GM12878 (cell line): ENCODE measurements around the gene DAAM1. TPM values are rescaled to one million over a fixed set of nuclear protein-coding genes. Genes with fewer than 3 reads are reported as not detected.

ENCODE experiments used
- ATAC-seq: fragments of 200-7000 bp; cut with Tn5 transposase; 3 replicates; pipeline ENCODE4 v1.9.1; 2020; ENCODE audit warnings: mild to moderate bottlenecking, moderate library complexity
- BruUV-seq: library from RNA; stranded (reverse); fragments of 400-500 nt; replicated peaks from 2 replicates; lab custom pipeline; 2021; lab: Mats Ljungman, UMichigan
- CTCF ChIA-PET: fragments of 300-600 bp; sonication (Branson Sonifier 250); formaldehyde crosslinking; extraction: SDS; loops from one replicate; lab custom pipeline; 2021; ENCODE audit warnings: inconsistent platforms; lab: Yijun Ruan, JAX
- POLR2A ChIA-PET: fragments of 350-600 bp; formaldehyde crosslinking; extraction: SDS; loops from one replicate; lab custom pipeline; 2021; ENCODE audit warnings: inconsistent platforms; lab: Charles Lee
- RAD21 ChIA-PET: fragments of 300-600 bp; sonication (Branson Sonifier 250); formaldehyde crosslinking; loops from one replicate; lab custom pipeline; 2023; ENCODE audit warnings: antibody characterized with exemption; ENCODE audit not compliant: unreplicated experiment; lab: Charles Lee
- SMC1A ChIA-PET: fragments of 300-600 bp; sonication (Branson Sonifier 250); formaldehyde crosslinking; loops from one replicate; lab custom pipeline; 2023; ENCODE audit not compliant: unreplicated experiment, uncharacterized antibody; lab: Charles Lee
- DNase-seq: peaks from one replicate; pipeline ENCODE4 v3.0.0-alpha.2; 2011; ENCODE audit warnings: low read depth, low spot score
- FAIRE-seq: peaks from 3 replicates; lab custom pipeline; 2011; peaks lifted over from hg19 to GRCh38; lab: Jason Lieb, UNC
- H2AFZ ChIP-seq: 2 replicates; pipeline ENCODE4 v1.6.0; 2011; ENCODE audit warnings: low read depth, low read length, control low read depth; ENCODE audit not compliant: control insufficient read depth
- H3K27ac ChIP-seq: 2 replicates; pipeline ENCODE4 v1.5.1; 2011; ENCODE audit warnings: control low read depth; ENCODE audit not compliant: control insufficient read depth, insufficient read depth
- H3K27me3 ChIP-seq, 2 experiments: replicated peaks in 1 of 2; 2 replicates each; pipeline versions ENCODE4 v1.6.0 to v1.6.1; 2011; ENCODE audit warnings: low read length in 1 of 2; ENCODE audit not compliant: control insufficient read depth in 2 of 2, insufficient read depth in 2 of 2
- H3K36me3 ChIP-seq, 2 experiments: 2 replicates each; pipeline ENCODE4 v1.5.1; 2011; ENCODE audit warnings: low read length in 1 of 2; ENCODE audit not compliant: control insufficient read depth in 2 of 2, insufficient read depth in 2 of 2
- H3K4me1 ChIP-seq: 2 replicates; pipeline ENCODE4 v1.6.1; 2011; ENCODE audit warnings: mild to moderate bottlenecking, low read length, moderate library complexity, mixed read lengths; ENCODE audit not compliant: control insufficient read depth, insufficient read depth
- H3K4me2 ChIP-seq: 2 replicates; pipeline ENCODE4 v1.6.0; 2011; ENCODE audit warnings: control low read depth; ENCODE audit not compliant: control insufficient read depth, insufficient read depth
- H3K4me3 ChIP-seq: fragments of 200-600 bp; sonication (generic); 2 replicates; pipeline ENCODE4 v1.5.1; 2016
- H3K79me2 ChIP-seq: 2 replicates; pipeline ENCODE4 v1.6.0; 2011; ENCODE audit warnings: low read length; ENCODE audit not compliant: control insufficient read depth, insufficient read depth
- H3K9ac ChIP-seq: 2 replicates; pipeline ENCODE4 v1.8.0; 2011; ENCODE audit warnings: low read length, control low read depth, mixed read lengths; ENCODE audit not compliant: control insufficient read depth, insufficient read depth
- H3K9me3 ChIP-seq: replicated peaks from 3 replicates; pipeline ENCODE4 v1.5.1; 2011; ENCODE audit warnings: mild to moderate bottlenecking, low read length; ENCODE audit not compliant: control insufficient read depth, insufficient read depth
- H4K20me1 ChIP-seq: 2 replicates; pipeline ENCODE4 v1.6.0; 2011; ENCODE audit not compliant: control insufficient read depth, insufficient read depth
- CBX3 ChIP-seq: fragments of 200-600 bp; sonication (generic); IDR thresholded peaks from 2 replicates; pipeline ENCODE4 v1.6.1; 2016; ENCODE audit warnings: low read depth, borderline replicate concordance
- CBX5 ChIP-seq: sonication (generic); IDR thresholded peaks from 2 replicates; pipeline ENCODE4 v1.6.1; 2016; ENCODE audit warnings: low read depth, moderate library complexity, mild to moderate bottlenecking, inconsistent platforms
- CHD1 ChIP-seq: IDR thresholded peaks from 2 replicates; pipeline ENCODE4 v1.6.1; 2012; ENCODE audit warnings: low read depth, low read length, improper control_type of control experiment
- CHD4 ChIP-seq: fragments of 200-600 bp; sonication (generic); IDR thresholded peaks from 2 replicates; pipeline ENCODE4 v1.6.1; 2016; ENCODE audit warnings: mild to moderate bottlenecking
- CTCF ChIP-seq, 3 experiments: IDR thresholded peaks in 2 of 3; conservative IDR thresholded peaks in 1 of 3; 2 replicates each; pipeline ENCODE4 v1.5.1; 2011; ENCODE audit warnings: low read depth in 3 of 3, low read length in 3 of 3, mild to moderate bottlenecking in 3 of 3, control low read depth in 2 of 3, moderate library complexity in 2 of 3, inconsistent platforms in 1 of 3, mixed read lengths in 1 of 3; ENCODE audit not compliant: control insufficient read depth in 2 of 3, insufficient read depth in 1 of 3; ENCODE audit errors: extremely low read depth in 1 of 3
- ELK1 ChIP-seq: IDR thresholded peaks from 2 replicates; pipeline ENCODE4 v1.6.1; 2012; ENCODE audit warnings: low read depth, low read length, improper control_type of control experiment
- HDAC2 ChIP-seq: fragments of 200-600 bp; sonication (generic); IDR thresholded peaks from 2 replicates; pipeline ENCODE4 v1.6.1; 2017
- HDAC6 ChIP-seq: fragments of 200-600 bp; sonication (generic); IDR thresholded peaks from one replicate; pipeline ENCODE4 v1.8.0; 2017; ENCODE audit warnings: antibody characterized with exemption; ENCODE audit not compliant: unreplicated experiment
- MEF2A ChIP-seq: IDR thresholded peaks from 2 replicates; pipeline ENCODE4 v1.6.1; 2011; ENCODE audit warnings: low read depth, mild to moderate bottlenecking, low read length, moderate library complexity; ENCODE audit not compliant: insufficient read depth
- NBN ChIP-seq: fragments of 450-650 bp; IDR thresholded peaks from 2 replicates; pipeline ENCODE4 v1.6.1; 2016
- NFIC ChIP-seq: IDR thresholded peaks from 2 replicates; pipeline ENCODE4 v1.6.1; 2012; ENCODE audit warnings: low read depth, mild to moderate bottlenecking, inconsistent platforms, low read length, moderate library complexity
- NFXL1 ChIP-seq: fragments of 450-650 bp; IDR thresholded peaks from 2 replicates; pipeline ENCODE4 v1.6.1; 2017; ENCODE audit warnings: antibody characterized with exemption, mild to moderate bottlenecking, borderline replicate concordance
- NR2F1 ChIP-seq: fragments of 450-650 bp; conservative IDR thresholded peaks from 2 replicates; pipeline ENCODE4 v1.6.1; 2017; ENCODE audit warnings: mild to moderate bottlenecking
- RB1 ChIP-seq: fragments of 450-650 bp; formaldehyde crosslinking; IDR thresholded peaks from 2 replicates; pipeline ENCODE4 v1.6.1; 2017; ENCODE audit warnings: mild to moderate bottlenecking, borderline replicate concordance
- SIX5 ChIP-seq: IDR thresholded peaks from 2 replicates; pipeline ENCODE4 v1.6.1; 2011; ENCODE audit warnings: mild to moderate bottlenecking, low read depth, low read length, moderate library complexity; ENCODE audit not compliant: severe bottlenecking
- SMC3 ChIP-seq: IDR thresholded peaks from 2 replicates; pipeline ENCODE4 v1.6.1; 2011; ENCODE audit warnings: low read length, improper control_type of control experiment, borderline replicate concordance
- STAT3 ChIP-seq: IDR thresholded peaks from 2 replicates; pipeline ENCODE4 v1.6.1; 2011; ENCODE audit warnings: low read depth, low read length, improper control_type of control experiment
- TAF1 ChIP-seq: IDR thresholded peaks from 2 replicates; pipeline ENCODE4 v1.6.1; 2011; ENCODE audit warnings: mild to moderate bottlenecking, low read depth, low read length, borderline replicate concordance
- WRNIP1 ChIP-seq: IDR thresholded peaks from 2 replicates; pipeline ENCODE4 v1.6.1; 2011; ENCODE audit warnings: low read depth, low read length, improper control_type of control experiment, borderline replicate concordance
- WGBS: methylation state at CpG from one replicate; pipeline ENCODE4 v1.1.6; 2016; ENCODE audit warnings: low lambda C conversion rate; ENCODE audit not compliant: insufficient replicate concordance, insufficient coverage; ENCODE audit errors: missing lambda C conversion rate; 5-methylcytosine and 5-hydroxymethylcytosine counted together
- in situ Hi-C: fragments of 300-500 bp; cut with MboI; formaldehyde crosslinking; loops from 9 replicates; pipeline ENCODE4 v1.14.3; 2018; ENCODE audit warnings: mixed read lengths
- intact Hi-C: fragments of 100-400 bp; cut with micrococcal nuclease; formaldehyde crosslinking; loops from one replicate; pipeline ENCODE4 v1.14.2; 2022; ENCODE audit not compliant: unreplicated experiment
- polyA plus RNA-seq, 11 experiments: library from polyadenylated mRNA; depleted of rRNA in 4 of 11; unstranded in 6 of 11; stranded (reverse) in 5 of 11; fragments of >200 nt; fragmentation: Nextera tagmentation in 4 of 11; fragmentation: Illumina TruSeq in 1 of 11; extraction: Ambion mirVana in 4 of 11; extraction: Trizol in 1 of 11; gene quantifications; 1 replicate in 1 of 11; 2 replicates in 10 of 11; pipeline versions ENCODE4 v1.2.1 to v1.2.3, GENCODE V29; 2011 to 2016; ENCODE audit warnings: inconsistent platforms in 2 of 11, missing spikeins in 2 of 11, low read depth in 1 of 11
- total RNA-seq, 4 experiments: library from RNA; depleted of rRNA in 3 of 4; stranded (reverse); fragments of >200 nt in 3 of 4; fragmentation: Illumina TruSeq in 1 of 4; extraction: Trizol in 1 of 4; gene quantifications; 2 replicates each; pipeline versions ENCODE4 v1.2.1 to v1.2.3, GENCODE V29; 2013 to 2021
- TF ChIP-seq, protein P1 (sequence below): fragments of 450-650 bp; IDR thresholded peaks from 2 replicates; pipeline ENCODE4 v1.6.1; 2016; ENCODE audit warnings: mild to moderate bottlenecking

The DAAM1 gene
- total and polyA plus RNA-seq, 10 of the 15 experiments (the other 5 are each of a cell fraction or from before 2014, with no cell fraction given), result 13.8 to 32.4 (median 24.2) TPM

DNA sequence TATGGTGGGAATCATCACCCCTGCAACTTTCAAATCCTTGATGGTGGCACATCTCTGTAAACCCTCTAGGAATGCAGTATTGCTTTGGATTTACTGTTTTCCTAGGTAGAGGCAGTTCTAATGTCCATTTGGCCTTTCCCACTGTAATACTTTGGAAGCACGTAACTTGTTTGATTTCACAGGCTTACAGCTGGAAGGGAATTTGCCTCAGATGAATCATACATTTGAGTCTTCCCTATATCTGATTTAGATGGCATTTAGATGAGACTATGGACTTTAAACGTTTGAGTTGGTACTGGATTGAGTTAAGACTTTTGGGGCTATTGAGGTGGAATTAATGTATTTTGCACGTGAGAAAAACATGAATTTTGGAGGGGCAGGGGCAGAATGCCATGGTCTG is 35.9 kb downstream of the DAAM1 start:
- intact Hi-C loops, result no loop called here
- no peak overlapping the region for H3K4me3 ChIP-seq
- H3K9ac ChIP-seq, result no peak overlapping the region
- no peak overlapping the region for H3K4me2 ChIP-seq
- peaks cover 3% of the 10 kb centered on the region for H4K20me1 ChIP-seq
- H3K27me3 ChIP-seq, result no peaks in the 10 kb centered on the region
- H2AFZ ChIP-seq, result no peak overlapping the region
- in situ Hi-C loops, result no loop called here
- ChIA-PET POLR2A (no interaction called here), CTCF (no interaction called here), RAD21 (no interaction called here), SMC1A (no interaction called here)
- ATAC-seq (no peak), DNase-seq (no peak), FAIRE-seq (no peak)
- H3K36me3 ChIP-seq, result peaks cover 0 to 1% of the 10 kb centered on the region in 2 experiments; a peak in 2 of 4 replicates
- TF ChIP-seq HDAC6, result no peak
- no peak for TF ChIP-seq MEF2A
- no peak for TF ChIP-seq CHD4
- no peak for TF ChIP-seq SIX5
- TF ChIP-seq NBN, result no peak
- TF ChIP-seq NFXL1, result no peak
- no peak for TF ChIP-seq SMC3
- no peak for TF ChIP-seq STAT3
- no peak for TF ChIP-seq RB1
- TF ChIP-seq WRNIP1, result no peak
- TF ChIP-seq, protein P1, sequence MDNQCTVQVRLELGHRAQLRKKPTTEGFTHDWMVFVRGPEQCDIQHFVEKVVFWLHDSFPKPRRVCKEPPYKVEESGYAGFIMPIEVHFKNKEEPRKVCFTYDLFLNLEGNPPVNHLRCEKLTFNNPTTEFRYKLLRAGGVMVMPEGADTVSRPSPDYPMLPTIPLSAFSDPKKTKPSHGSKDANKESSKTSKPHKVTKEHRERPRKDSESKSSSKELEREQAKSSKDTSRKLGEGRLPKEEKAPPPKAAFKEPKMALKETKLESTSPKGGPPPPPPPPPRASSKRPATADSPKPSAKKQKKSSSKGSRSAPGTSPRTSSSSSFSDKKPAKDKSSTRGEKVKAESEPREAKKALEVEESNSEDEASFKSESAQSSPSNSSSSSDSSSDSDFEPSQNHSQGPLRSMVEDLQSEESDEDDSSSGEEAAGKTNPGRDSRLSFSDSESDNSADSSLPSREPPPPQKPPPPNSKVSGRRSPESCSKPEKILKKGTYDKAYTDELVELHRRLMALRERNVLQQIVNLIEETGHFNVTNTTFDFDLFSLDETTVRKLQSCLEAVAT, result no peak
- TF ChIP-seq CTCF (IDR thresholded peaks at IDR 0.05 in 2 of 3, conservative IDR thresholded peaks at IDR 0.05 in 1 of 3; ENCODE audit: control insufficient read depth in 2 of 3, extremely low read depth in 1 of 3, insufficient read depth in 1 of 3, low read depth in 3 of 3, low read length in 3 of 3), result no peak
- no peak for TF ChIP-seq ELK1
- TF ChIP-seq TAF1, result no peak
- TF ChIP-seq NR2F1, result no peak
- no peak for TF ChIP-seq CBX5
- TF ChIP-seq CHD1, result no peak
- TF ChIP-seq CBX3, result no peak
- TF ChIP-seq HDAC2, result no peak
- no peak for TF ChIP-seq NFIC
- BruUV-seq, result no TSS peak
- H3K79me2 ChIP-seq, result peaks cover 2% of the 10 kb centered on the region
- H3K27ac ChIP-seq, result no peak overlapping the region
- H3K4me1 ChIP-seq, result no peaks in the 10 kb centered on the region
- 79% methylated on average over 3 of the region's 3 CpGs for WGBS
- H3K9me3 ChIP-seq, result no peaks in the 10 kb centered on the region; the same call in 2 of the 3 replicates
